ENCODE results near the gene ASIC4. TPM values are rescaled to one million over a fixed set of nuclear protein-coding genes. Genes with fewer than 3 reads are reported as not detected.

Gene ASIC4
- total RNA-seq, 1 experiment from 2014 or later = 0.21 TPM

DNA sequence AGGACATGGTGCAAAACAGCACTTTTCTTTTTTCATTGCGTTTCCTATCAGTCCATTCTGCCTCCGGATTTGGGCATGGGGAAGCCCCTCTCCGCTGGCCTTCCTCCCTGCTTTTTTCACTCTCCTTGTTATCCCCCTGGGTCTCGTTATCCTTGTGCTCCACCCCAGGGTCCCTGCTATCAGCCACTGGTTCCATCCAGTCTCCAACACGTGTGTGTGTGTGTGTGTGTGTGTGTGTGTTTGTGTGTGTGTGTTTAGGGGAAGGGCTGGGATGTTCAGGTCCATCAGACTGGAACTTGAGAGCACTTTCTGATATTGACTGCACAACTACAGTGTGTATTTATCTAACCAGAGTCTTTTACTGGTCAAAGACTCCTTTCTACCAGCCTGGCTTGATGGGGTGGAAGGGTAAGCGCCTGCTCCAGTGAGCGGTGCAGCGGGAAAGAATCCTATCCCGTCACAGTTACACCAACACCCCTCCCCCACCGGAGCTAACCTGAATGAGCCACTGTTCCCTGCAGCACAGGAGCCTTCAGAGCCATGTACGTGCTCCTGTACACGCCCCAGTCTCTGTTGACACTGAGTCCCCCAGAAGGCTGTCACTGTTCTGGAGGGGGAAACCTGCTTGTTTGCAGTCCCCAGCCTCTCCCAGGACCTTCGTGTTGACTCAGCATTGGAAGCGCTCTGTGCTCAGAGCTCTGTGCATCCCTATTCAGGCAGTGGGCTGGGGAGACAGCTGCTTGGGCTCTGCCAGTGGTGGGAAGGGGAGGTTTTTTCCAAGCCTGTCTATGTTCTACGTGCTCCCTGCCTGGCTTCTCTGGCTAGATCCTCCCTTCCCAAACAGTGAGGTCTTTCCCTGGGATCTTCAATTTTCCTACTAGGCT lies 62.5 kb downstream of the ASIC4 start:
- no peak for DNase-seq (ENCODE audit: low read depth, low spot score)

DNA sequence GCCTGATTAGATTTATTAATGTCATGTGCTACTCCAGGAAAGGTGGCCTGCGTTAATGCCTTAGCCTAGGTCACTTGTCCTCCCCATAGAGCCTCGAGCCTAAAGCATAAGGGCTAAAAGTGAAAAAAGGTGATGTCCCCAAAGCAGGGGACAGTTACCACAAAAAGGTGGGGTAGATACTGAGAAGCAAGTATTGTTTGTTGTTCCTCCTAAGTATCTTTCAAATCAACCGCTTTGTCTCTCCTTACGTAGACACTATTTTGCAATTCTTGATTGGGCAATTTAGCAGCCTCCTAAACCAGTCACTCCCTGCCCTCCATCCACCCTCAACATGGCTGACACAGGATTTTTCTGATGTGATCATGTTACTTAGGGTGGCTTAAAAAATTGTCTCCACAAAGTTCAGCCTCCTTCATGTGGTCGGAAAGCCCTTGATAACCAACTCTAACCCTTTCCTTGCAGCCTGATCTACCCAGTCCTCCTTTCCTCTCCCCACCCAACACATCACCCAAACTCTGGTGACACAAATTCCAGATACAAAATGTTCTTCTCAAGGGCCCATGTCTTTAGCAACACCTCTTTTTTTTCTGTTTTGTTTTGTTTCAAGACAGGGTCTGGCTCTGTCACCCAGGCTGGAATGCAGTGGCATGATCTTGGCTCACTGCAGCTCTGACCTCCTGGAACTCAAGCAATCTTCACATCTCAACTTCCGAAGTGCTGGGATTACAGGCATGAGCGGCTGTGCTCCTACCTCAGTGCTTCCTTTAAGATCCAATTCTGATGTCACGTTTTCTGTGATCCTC lies 64.7 kb downstream of the ASIC4 start:
- in situ Hi-C loops (cut with HindIII; ENCODE audit: low pct_unique_long_range_greater_than_20kb, low sequenced_read_pairs) (no loop called here), intact Hi-C loops (cut with micrococcal nuclease; ENCODE audit: unreplicated experiment) (no loop called here)
- no peak overlapping the region for H3K4me3 ChIP-seq (ENCODE audit: low read depth in 2 of 2, low read length in 2 of 2)
- DNase-seq (ENCODE audit: low read depth, low spot score) = no peak
- ChIA-PET POLR2A (interaction anchor here (0.6 kb wide), 1 partner anchor 107 kb away, joined by 5 read pairs; no protein-coding TSS in a partner anchor), CTCF (no interaction called here)
- H3K36me3 ChIP-seq (ENCODE audit: control insufficient read depth, insufficient read depth, low read length) = no peaks in the 10 kb centered on the region
- no peak overlapping the region for H3K27ac ChIP-seq (ENCODE audit: low read length)
- no peaks in the 10 kb centered on the region for H3K9me3 ChIP-seq (ENCODE audit: control insufficient read depth, insufficient read depth, low read depth, low read length)
- no peak for ATAC-seq
- no peaks in the 10 kb centered on the region for H3K27me3 ChIP-seq (ENCODE audit: control insufficient read depth, insufficient read depth, low read length)
- 0 out of 2 replicates have a peak, but pooled peaks cover 3% of the 10 kb centered on the region for H3K4me1 ChIP-seq (ENCODE audit: control insufficient read depth, insufficient read depth, low read length)
- no TSS peak for BruUV-seq (replicated peaks)
- TF ChIP-seq SIN3A (IDR thresholded peaks at IDR 0.05; ENCODE audit: borderline replicate concordance, insufficient read depth, low read depth, low read length) (no peak), POLR2AphosphoS5 (IDR thresholded peaks at IDR 0.05; ENCODE audit: low read depth, low read length) (no peak), TCF7L2 (IDR thresholded peaks at IDR 0.05; ENCODE audit: low read depth, low read length) (no peak), CTCF (IDR thresholded peaks at IDR 0.05) (no peak)
- TF ChIP-seq, protein P1, sequence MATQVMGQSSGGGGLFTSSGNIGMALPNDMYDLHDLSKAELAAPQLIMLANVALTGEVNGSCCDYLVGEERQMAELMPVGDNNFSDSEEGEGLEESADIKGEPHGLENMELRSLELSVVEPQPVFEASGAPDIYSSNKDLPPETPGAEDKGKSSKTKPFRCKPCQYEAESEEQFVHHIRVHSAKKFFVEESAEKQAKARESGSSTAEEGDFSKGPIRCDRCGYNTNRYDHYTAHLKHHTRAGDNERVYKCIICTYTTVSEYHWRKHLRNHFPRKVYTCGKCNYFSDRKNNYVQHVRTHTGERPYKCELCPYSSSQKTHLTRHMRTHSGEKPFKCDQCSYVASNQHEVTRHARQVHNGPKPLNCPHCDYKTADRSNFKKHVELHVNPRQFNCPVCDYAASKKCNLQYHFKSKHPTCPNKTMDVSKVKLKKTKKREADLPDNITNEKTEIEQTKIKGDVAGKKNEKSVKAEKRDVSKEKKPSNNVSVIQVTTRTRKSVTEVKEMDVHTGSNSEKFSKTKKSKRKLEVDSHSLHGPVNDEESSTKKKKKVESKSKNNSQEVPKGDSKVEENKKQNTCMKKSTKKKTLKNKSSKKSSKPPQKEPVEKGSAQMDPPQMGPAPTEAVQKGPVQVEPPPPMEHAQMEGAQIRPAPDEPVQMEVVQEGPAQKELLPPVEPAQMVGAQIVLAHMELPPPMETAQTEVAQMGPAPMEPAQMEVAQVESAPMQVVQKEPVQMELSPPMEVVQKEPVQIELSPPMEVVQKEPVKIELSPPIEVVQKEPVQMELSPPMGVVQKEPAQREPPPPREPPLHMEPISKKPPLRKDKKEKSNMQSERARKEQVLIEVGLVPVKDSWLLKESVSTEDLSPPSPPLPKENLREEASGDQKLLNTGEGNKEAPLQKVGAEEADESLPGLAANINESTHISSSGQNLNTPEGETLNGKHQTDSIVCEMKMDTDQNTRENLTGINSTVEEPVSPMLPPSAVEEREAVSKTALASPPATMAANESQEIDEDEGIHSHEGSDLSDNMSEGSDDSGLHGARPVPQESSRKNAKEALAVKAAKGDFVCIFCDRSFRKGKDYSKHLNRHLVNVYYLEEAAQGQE (IDR thresholded peaks at IDR 0.05; ENCODE audit: insufficient read depth in 1 of 2, low read depth in 2 of 2, low read length in 1 of 2) = no peak

More for the DNA sequence above, 62.5 kb downstream of the ASIC4 start:
- CTCF ChIA-PET = no interaction called here
- ATAC-seq = peak; percentile 22; the same call in 1 of the 2 replicates
- Histone ChIP-seq H3K27me3 (ENCODE audit: control insufficient read depth, insufficient read depth, low read length) (no peaks in the 10 kb centered on the region), H3K36me3 (ENCODE audit: control insufficient read depth, insufficient read depth, low read length) (no peaks in the 10 kb centered on the region), H3K27ac (ENCODE audit: low read length) (no peak overlapping the region), H3K4me3 (ENCODE audit: low read depth in 2 of 2, low read length in 2 of 2) (no peak overlapping the region; a peak in 1 of 4 replicates), H3K4me1 (ENCODE audit: control insufficient read depth, insufficient read depth, low read length) (peaks cover 5% of the 10 kb centered on the region), H3K9me3 (ENCODE audit: control insufficient read depth, insufficient read depth, low read depth, low read length) (no peaks in the 10 kb centered on the region)
- no TSS peak for BruUV-seq (replicated peaks)
- TF ChIP-seq, protein P1 (IDR thresholded peaks at IDR 0.05; ENCODE audit: insufficient read depth in 1 of 2, low read depth in 2 of 2, low read length in 1 of 2) = no peak
- TF ChIP-seq POLR2AphosphoS5 (IDR thresholded peaks at IDR 0.05; ENCODE audit: low read depth, low read length) (no peak), TCF7L2 (IDR thresholded peaks at IDR 0.05; ENCODE audit: low read depth, low read length) (no peak), SIN3A (IDR thresholded peaks at IDR 0.05; ENCODE audit: borderline replicate concordance, insufficient read depth, low read depth, low read length) (no peak), CTCF (IDR thresholded peaks at IDR 0.05) (no peak)
- intact Hi-C loops (cut with micrococcal nuclease; ENCODE audit: unreplicated experiment) (no loop called here), in situ Hi-C loops (cut with HindIII; ENCODE audit: low pct_unique_long_range_greater_than_20kb, low sequenced_read_pairs) (no loop called here)
- POLR2A ChIA-PET = no interaction called here
